ENCODE results near the gene KATNBL1. TPM values are rescaled to one million over a fixed set of nuclear protein-coding genes. Genes with fewer than 3 reads are reported as not detected.

Gene KATNBL1
- total and polyA plus RNA-seq, 10 donors, result 18.4 to 86.3 (median 43.5) TPM

GRCh38 chr15:34158355-34158754, 51.5 kb downstream of the KATNBL1 start:
- peaks cover 0 to 75% (median 59%) of the 10 kb centered on the region in 8 donors for H3K9me3 ChIP-seq
- no peak overlapping the region for H3K4me3 ChIP-seq
- no peaks in the 10 kb centered on the region for H3K27me3 ChIP-seq (replicated peaks in 1 of 7)
- H3K4me1 ChIP-seq, result no peaks in the 10 kb centered on the region
- DNase-seq, result no peak
- intact Hi-C loops (cut with DNase I; ENCODE audit: low total_unique reads), result no loop called here
- peaks cover 3 to 100% (median 43%) of the 10 kb centered on the region in 6 donors for H3K36me3 ChIP-seq
- no peak for TF ChIP-seq CTCF (IDR thresholded peaks at IDR 0.05 in 8 of 11, conservative IDR thresholded peaks at IDR 0.05 in 3 of 11)
- TF ChIP-seq POLR2A (IDR thresholded peaks at IDR 0.05), result no peak
- TF ChIP-seq POLR2AphosphoS5 (IDR thresholded peaks at IDR 0.05), result no peak
- H3K27ac ChIP-seq, result no peak overlapping the region

GRCh38 chr15:34155859-34156258, 54.0 kb downstream of the KATNBL1 start:
- WGBS, 5 donors, result 84 to 96% (median 89%) methylated on average over 7 of the region's 7 CpGs
- intact Hi-C loops (cut with DNase I; ENCODE audit: low total_unique reads), result no loop called here

GRCh38 chr15:34154725-34155204, 55.1 kb downstream of the KATNBL1 start:
- WGBS, 5 donors, result 87 to 98% (median 94%) methylated on average over 7 of the region's 7 CpGs

More at GRCh38 chr15:34155859-34156258, 54.0 kb downstream of the KATNBL1 start:
- peaks cover 0 to 50% (median 38%) of the 10 kb centered on the region in 8 donors for H3K9me3 ChIP-seq
- peaks cover 3 to 100% (median 48%) of the 10 kb centered on the region in 6 donors for H3K36me3 ChIP-seq
- H3K27me3 ChIP-seq (replicated peaks in 1 of 7), result no peaks in the 10 kb centered on the region
- H3K27ac ChIP-seq, result peak overlapping the region in 3 of 8 donors; percentile 63 to 81 (median 70)
- H3K4me3 ChIP-seq, result no peak overlapping the region
- no peaks in the 10 kb centered on the region for H3K4me1 ChIP-seq
- no peak for DNase-seq
- TF ChIP-seq POLR2AphosphoS5 (IDR thresholded peaks at IDR 0.05) (no peak), CTCF (IDR thresholded peaks at IDR 0.05 in 8 of 11, conservative IDR thresholded peaks at IDR 0.05 in 3 of 11) (no peak), POLR2A (IDR thresholded peaks at IDR 0.05) (no peak)

More at GRCh38 chr15:34154725-34155204, 55.1 kb downstream of the KATNBL1 start:
- no peaks in the 10 kb centered on the region for H3K4me1 ChIP-seq
- DNase-seq, result no peak
- intact Hi-C loops (cut with DNase I; ENCODE audit: low total_unique reads), result no loop called here
- peaks cover 3 to 100% (median 52%) of the 10 kb centered on the region in 6 donors for H3K36me3 ChIP-seq
- peak overlapping the region in 5 of 8 donors; percentile 16 to 81 (median 63) for H3K27ac ChIP-seq
- H3K4me3 ChIP-seq, result peak overlapping the region in 1 of 8 donors; percentile 27
- H3K27me3 ChIP-seq (replicated peaks in 1 of 7), result no peaks in the 10 kb centered on the region
- TF ChIP-seq CTCF (IDR thresholded peaks at IDR 0.05 in 8 of 11, conservative IDR thresholded peaks at IDR 0.05 in 3 of 11) (no peak), POLR2AphosphoS5 (IDR thresholded peaks at IDR 0.05) (no peak), POLR2A (IDR thresholded peaks at IDR 0.05) (no peak)
- H3K9me3 ChIP-seq, result peaks cover 0 to 39% (median 28%) of the 10 kb centered on the region in 8 donors

Measured in spleen (tissue), 11 donors.